Activated naive CD8-positive, alpha-beta T cell treated with anti-CD3 and anti-CD28 coated beads, Interleukin-2, amount 10 ng/mL, durations not matched to agents 7 days and 5 days (primary cell): Measurements from ENCODE around the gene ACAA2. TPM values are rescaled to one million over a fixed set of nuclear protein-coding genes. Genes with fewer than 3 reads are reported as not detected.
"Not testable (repeated sequence)": the region's sequence is repeated elsewhere in the genome, so short reads cannot be mapped to it uniquely, and the experiment has no call there.

Experiments
- ATAC-seq: fragments of 150-1000 bp; cut with Tn5 transposase; one replicate; pipeline ENCODE4 v1.10.0; 2021; ENCODE audit warnings: low read depth, moderate library complexity
- POLR2A ChIA-PET: fragments of 350-600 bp; sonication (Branson Sonifier 250); formaldehyde crosslinking; loops from one replicate; lab custom pipeline; 2021; ENCODE audit warnings: antibody characterized with exemption; lab: Charles Lee
- DNase-seq: peaks from one replicate; pipeline ENCODE4 v3.0.0; 2021
- H3K27ac Mint-ChIP-seq: one replicate; pipeline ENCODE4 v1.8.0; 2022; ENCODE audit warnings: mild to moderate bottlenecking, mixed read lengths
- H3K27me3 Mint-ChIP-seq: one replicate; pipeline ENCODE4 v1.8.0; 2022; ENCODE audit warnings: mild to moderate bottlenecking, moderate library complexity, mixed read lengths
- H3K36me3 Mint-ChIP-seq: one replicate; pipeline ENCODE4 v1.8.0; 2021; ENCODE audit warnings: mild to moderate bottlenecking, mixed read lengths
- H3K4me1 Mint-ChIP-seq: one replicate; pipeline ENCODE4 v1.8.0; 2021; ENCODE audit warnings: mixed read lengths
- H3K4me3 Mint-ChIP-seq: one replicate; pipeline ENCODE4 v1.8.0; 2022; ENCODE audit warnings: mild to moderate bottlenecking, moderate library complexity, mixed read lengths
- H3K9me3 Mint-ChIP-seq: one replicate; pipeline ENCODE4 v1.8.0; 2021; ENCODE audit warnings: mixed read lengths
- total RNA-seq, 2 experiments: library from RNA; stranded (reverse); gene quantifications; one replicate each; pipeline ENCODE4 v1.2.3, GENCODE V29; 2021

Gene ACAA2
- total RNA-seq, 2 experiments from 2014 or later: 83.3 to 86.9 TPM

GRCh38 chr18:49817947-49818346, 4.6 kb upstream of the ACAA2 start:
- Mint-ChIP-seq H3K4me1 (peaks cover 63% of the 10 kb centered on the region), H3K27ac (peak overlapping the region; percentile 97), H3K36me3 (peaks cover 44% of the 10 kb centered on the region), H3K9me3 (no peaks in the 10 kb centered on the region), H3K4me3 (peak overlapping the region; percentile 17), H3K27me3 (no peaks in the 10 kb centered on the region)
- POLR2A ChIA-PET: no interaction called here
- no peak for ATAC-seq
- no peak for DNase-seq

- POLR2A ChIA-PET: no interaction called here
- peaks cover 37% of the 10 kb centered on the region for H3K36me3 Mint-ChIP-seq
- H3K4me1 Mint-ChIP-seq: peaks cover 62% of the 10 kb centered on the region
- ATAC-seq (no peak), DNase-seq (no peak)
- no peaks in the 10 kb centered on the region for H3K9me3 Mint-ChIP-seq
- H3K4me3 Mint-ChIP-seq: peak overlapping the region; percentile 93
- no peaks in the 10 kb centered on the region for H3K27me3 Mint-ChIP-seq
- H3K27ac Mint-ChIP-seq: no peak overlapping the region
Measured at GRCh38 chr18:49815927-49816326, 2.6 kb upstream of the ACAA2 start.

DNA sequence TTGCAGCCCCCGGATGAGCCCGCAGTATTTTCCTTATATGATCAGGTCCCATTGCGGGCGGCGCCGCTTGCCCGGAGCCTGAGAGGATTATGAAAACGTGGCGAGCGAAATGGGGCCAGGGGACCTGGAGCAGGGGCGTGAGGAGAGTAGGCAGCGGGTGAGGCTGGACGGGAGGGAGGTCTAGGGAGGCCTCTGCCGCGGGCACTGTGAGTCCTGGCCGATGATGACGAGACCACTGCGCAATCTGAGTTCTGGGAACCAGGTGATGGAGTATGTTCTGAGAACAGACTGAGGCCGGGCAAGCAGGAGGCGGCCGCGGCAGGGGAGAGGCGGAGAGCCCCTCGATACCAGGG, 790 bp upstream of the ACAA2 start:
- H3K4me1 Mint-ChIP-seq: peaks cover 53% of the 10 kb centered on the region
- peaks cover 45% of the 10 kb centered on the region for H3K36me3 Mint-ChIP-seq
- POLR2A ChIA-PET: interaction anchor here (0.6 to 1.0 kb wide), 8 partner anchors 9 to 565 kb away, joined by 3 to 6 read pairs (median 3); partner anchors contain the start of gene C18orf32
- H3K27ac Mint-ChIP-seq: peak overlapping the region; percentile 97
- no peak for DNase-seq
- H3K4me3 Mint-ChIP-seq: peak overlapping the region; percentile 93
- peaks cover 3% of the 10 kb centered on the region for H3K9me3 Mint-ChIP-seq
- no peaks in the 10 kb centered on the region for H3K27me3 Mint-ChIP-seq
- ATAC-seq: peak; percentile 65

- Mint-ChIP-seq H3K27ac (peak overlapping the region; percentile 97), H3K4me1 (peaks cover 49% of the 10 kb centered on the region), H3K9me3 (peaks cover 10% of the 10 kb centered on the region), H3K27me3 (no peaks in the 10 kb centered on the region), H3K36me3 (peaks cover 48% of the 10 kb centered on the region), H3K4me3 (peak overlapping the region; percentile 93)
- DNase-seq (no peak), ATAC-seq (peak; percentile 1)
- POLR2A ChIA-PET: interaction anchor here (1.0 to 1.2 kb wide), 3 partner anchors 8 to 24 kb away, joined by 3 to 5 read pairs (median 3); no protein-coding TSS in a partner anchor
Measured at GRCh38 chr18:49813069-49813318, 339 bp downstream of the ACAA2 start.

GRCh38 chr18:49812286-49813068, 856 bp downstream of the ACAA2 start:
- Mint-ChIP-seq H3K4me1 (peaks cover 45% of the 10 kb centered on the region), H3K36me3 (peaks cover 47% of the 10 kb centered on the region), H3K27ac (peak overlapping the region; percentile 97), H3K4me3 (peak overlapping the region; percentile 93), H3K9me3 (peaks cover 10% of the 10 kb centered on the region), H3K27me3 (no peaks in the 10 kb centered on the region)
- ATAC-seq: no peak
- POLR2A ChIA-PET: interaction anchor here (1.0 to 1.7 kb wide), 5 partner anchors 8 to 214 kb away, joined by 3 to 8 read pairs (median 5); no protein-coding TSS in a partner anchor
- no peak for DNase-seq

DNA sequence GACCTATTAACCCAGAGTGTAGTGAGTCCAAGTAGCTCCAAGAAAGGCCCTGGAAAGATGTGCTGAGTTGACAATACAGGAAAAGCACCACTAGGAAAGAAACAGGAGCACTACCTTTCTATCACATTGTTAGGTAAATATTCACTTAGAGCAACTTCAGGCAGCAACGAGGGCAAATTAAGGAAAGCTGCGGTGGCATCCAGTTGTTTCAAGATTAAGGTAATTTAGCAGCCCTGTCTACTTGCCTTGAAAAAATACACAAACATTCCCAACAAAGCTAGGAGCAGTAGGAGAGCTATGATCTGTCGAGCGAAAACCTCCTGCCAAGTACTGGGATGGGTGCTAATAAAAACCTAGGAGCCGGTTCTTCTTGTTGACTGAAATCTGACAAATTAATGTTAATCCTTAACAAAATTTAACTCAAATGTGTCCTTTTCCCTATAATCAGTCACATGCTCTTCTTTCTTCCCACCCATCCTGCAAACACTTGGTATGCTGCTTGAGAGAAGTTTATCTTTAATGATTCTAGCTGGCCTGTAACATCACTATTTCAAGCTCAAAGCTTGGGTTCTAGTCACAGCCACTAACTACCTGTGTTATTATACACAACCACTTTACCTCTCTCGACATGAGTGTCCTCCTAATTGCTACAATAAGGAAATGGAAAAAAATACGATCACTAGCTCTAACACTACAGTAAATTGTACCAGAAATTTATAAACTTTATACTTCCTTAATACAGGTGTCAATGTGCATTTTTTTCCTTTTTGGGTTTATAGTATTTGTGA, 2.0 kb downstream of the ACAA2 start:
- ATAC-seq (no peak), DNase-seq (no peak)
- peaks cover 42% of the 10 kb centered on the region for H3K4me1 Mint-ChIP-seq
- H3K27ac Mint-ChIP-seq: no peak overlapping the region
- H3K9me3 Mint-ChIP-seq: peaks cover 10% of the 10 kb centered on the region
- no peaks in the 10 kb centered on the region for H3K27me3 Mint-ChIP-seq
- peak overlapping the region; percentile 93 for H3K4me3 Mint-ChIP-seq
- POLR2A ChIA-PET: interaction anchor here (0.7 to 1.7 kb wide), 3 partner anchors 9 to 301 kb away, joined by 3 to 8 read pairs (median 5); no protein-coding TSS in a partner anchor
- peaks cover 52% of the 10 kb centered on the region for H3K36me3 Mint-ChIP-seq

DNA sequence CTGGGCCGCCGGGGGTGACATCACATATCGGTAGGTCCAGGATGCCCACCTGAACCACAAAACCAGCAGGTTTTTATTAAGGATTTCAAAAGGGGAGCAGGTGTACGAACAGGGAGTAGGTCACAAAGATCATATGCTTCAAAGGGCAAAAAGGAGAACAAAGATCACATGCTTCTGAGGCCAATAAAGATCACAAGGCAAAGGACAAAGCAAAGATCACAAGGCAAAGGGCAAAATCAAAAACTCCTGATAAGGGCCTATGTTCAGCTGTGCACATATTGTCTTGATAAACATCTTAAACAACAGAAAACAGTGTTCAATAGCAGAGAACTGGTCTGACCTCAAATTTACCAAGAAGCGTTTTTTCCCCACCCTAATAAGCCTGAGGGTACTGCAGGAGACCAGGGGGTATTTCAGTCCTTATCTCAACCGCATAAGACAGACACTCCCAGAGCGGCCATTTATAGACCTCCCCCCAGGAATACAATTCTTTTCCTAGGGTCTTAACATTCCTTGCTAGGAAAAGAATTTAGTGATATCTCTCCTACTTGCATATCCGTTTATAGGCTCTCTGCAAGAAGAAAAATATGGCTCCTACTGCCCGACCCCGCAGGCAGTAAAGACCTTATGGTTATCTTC, 4.7 kb downstream of the ACAA2 start:
- not testable (repeated sequence) for H3K4me3 Mint-ChIP-seq

DNA sequence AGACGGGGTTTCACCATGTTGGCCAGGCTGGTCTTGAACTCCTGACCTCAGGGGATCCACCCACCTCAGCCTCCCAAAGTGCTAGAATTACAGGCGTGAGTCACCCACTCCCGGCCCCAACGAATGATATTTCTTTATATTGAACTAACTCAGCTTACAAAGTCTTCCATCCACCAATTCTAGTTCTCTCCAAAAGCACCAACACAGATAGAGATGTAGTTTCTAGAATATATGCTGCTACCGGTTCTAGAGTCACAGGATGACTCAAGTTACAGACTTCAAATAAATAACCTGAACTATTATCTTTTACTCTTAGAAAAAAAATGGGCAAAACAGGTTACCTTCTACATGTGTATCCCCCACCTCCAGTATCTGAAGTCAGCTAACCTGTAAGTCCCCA, 9.2 kb downstream of the ACAA2 start:
- DNase-seq (no peak), ATAC-seq (no peak)
- Mint-ChIP-seq H3K27ac (no peak overlapping the region), H3K27me3 (no peaks in the 10 kb centered on the region), H3K9me3 (peaks cover 6% of the 10 kb centered on the region), H3K4me1 (peaks cover 23% of the 10 kb centered on the region), H3K36me3 (peaks cover 55% of the 10 kb centered on the region), H3K4me3 (no peak overlapping the region)
- POLR2A ChIA-PET: no interaction called here

More for the DNA sequence above, 4.7 kb downstream of the ACAA2 start:
- H3K9me3 Mint-ChIP-seq, ATAC-seq, DNase-seq, H3K27me3 Mint-ChIP-seq, H3K27ac Mint-ChIP-seq, POLR2A ChIA-PET: not testable (repeated sequence)
- Mint-ChIP-seq H3K36me3 (peaks cover 51% of the 10 kb centered on the region), H3K4me1 (peaks cover 45% of the 10 kb centered on the region)

DNA sequence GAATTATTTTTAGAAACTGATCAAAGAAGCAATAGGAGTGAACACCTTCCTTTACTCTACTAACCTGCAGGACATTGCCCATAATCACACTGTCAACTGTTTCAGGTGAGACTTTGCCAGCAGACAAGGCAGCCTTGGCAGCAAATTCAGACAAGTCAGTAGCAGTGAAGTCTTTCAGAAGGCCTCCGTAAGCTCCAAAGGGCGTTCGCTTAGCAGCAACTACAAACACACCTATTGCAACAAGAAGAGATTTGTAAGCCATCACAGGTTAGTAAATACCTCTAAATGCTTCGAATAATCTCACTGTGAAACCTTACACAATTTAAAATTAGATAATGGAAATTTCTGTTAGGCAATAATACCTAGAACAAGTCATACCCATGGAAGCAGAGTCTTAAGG, 10.7 kb downstream of the ACAA2 start:
- peaks cover 23% of the 10 kb centered on the region for H3K4me1 Mint-ChIP-seq
- ATAC-seq: no peak
- POLR2A ChIA-PET: no interaction called here
- no peaks in the 10 kb centered on the region for H3K9me3 Mint-ChIP-seq
- no peak for DNase-seq
- no peak overlapping the region for H3K4me3 Mint-ChIP-seq
- H3K36me3 Mint-ChIP-seq: peaks cover 49% of the 10 kb centered on the region
- H3K27me3 Mint-ChIP-seq: no peaks in the 10 kb centered on the region
- H3K27ac Mint-ChIP-seq: no peak overlapping the region

DNA sequence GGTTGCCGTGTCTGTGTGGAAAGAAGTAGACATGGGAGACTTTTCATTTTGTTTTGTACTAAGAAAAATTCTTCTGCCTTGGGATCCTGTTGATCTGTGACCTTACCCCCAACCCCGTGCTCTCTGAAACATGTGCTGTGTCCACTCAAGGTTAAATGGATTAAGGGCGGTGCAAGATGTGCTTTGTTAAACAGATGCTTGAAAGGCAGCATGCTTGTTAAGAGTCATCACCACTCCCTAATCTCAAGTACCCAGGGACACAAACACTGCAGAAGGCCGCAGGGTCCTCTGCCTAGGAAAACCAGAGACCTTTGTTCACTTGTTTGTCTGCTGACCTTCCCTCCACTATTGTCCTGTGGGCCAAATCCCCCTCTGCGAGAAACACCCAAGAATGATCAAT, 12.8 kb downstream of the ACAA2 start:
- peaks cover 50% of the 10 kb centered on the region for H3K36me3 Mint-ChIP-seq

DNA sequence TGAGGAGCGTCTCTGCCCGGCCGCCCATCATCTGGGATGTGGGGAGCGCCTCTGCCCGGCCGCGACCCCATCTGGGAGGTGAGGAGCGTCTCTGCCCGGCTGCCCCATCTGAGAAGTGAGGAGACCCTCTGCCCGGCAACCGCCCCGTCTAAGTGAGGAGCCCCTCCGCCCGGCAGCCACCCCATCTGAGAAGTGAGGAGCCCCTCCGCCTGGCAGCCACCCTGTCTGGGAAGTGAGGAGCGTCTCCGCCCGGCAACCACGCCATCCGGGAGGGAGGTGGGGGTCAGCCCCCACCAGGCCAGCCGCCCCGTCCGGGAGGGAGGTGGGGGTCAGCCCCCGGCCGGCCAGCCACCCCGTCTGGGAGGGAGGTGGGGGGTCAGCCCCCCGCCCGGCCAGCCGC, 13.5 kb downstream of the ACAA2 start:
- Mint-ChIP-seq H3K36me3 (peaks cover 52% of the 10 kb centered on the region), H3K4me1 (peaks cover 26% of the 10 kb centered on the region)
- H3K27ac Mint-ChIP-seq, DNase-seq, POLR2A ChIA-PET, ATAC-seq, H3K9me3 Mint-ChIP-seq, H3K4me3 Mint-ChIP-seq, H3K27me3 Mint-ChIP-seq: not testable (repeated sequence)

More for the DNA sequence above, 12.8 kb downstream of the ACAA2 start:
- H3K4me3 Mint-ChIP-seq, POLR2A ChIA-PET, H3K27ac Mint-ChIP-seq, DNase-seq, H3K9me3 Mint-ChIP-seq, ATAC-seq, H3K27me3 Mint-ChIP-seq: not testable (repeated sequence)
- H3K4me1 Mint-ChIP-seq: peaks cover 31% of the 10 kb centered on the region

DNA sequence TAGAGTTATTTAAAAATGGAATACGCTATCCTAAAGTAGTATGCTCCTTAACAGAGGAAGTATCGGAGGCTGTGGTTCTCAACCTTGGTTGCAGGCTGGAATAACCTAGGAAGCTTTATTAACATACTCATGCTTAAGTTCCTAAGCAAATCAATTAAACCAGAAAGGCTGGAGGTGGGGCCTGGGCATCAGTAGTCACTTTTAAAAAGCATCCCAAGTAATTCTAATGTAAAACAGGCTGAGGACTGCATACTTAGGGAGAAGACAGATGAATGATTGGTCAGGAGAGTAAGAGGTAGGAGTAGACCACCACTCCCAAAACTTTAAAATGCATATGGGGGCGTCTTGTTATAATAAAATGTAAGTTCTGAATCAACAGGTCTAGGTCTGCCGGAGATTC, 15.3 kb downstream of the ACAA2 start:
- POLR2A ChIA-PET: no interaction called here
- DNase-seq: no peak
- H3K4me1 Mint-ChIP-seq: peaks cover 18% of the 10 kb centered on the region
- peaks cover 49% of the 10 kb centered on the region for H3K36me3 Mint-ChIP-seq
- no peak overlapping the region for H3K27ac Mint-ChIP-seq
- no peak overlapping the region for H3K4me3 Mint-ChIP-seq
- H3K27me3 Mint-ChIP-seq: no peaks in the 10 kb centered on the region
- no peaks in the 10 kb centered on the region for H3K9me3 Mint-ChIP-seq
- ATAC-seq: no peak
